ENCODE measurements around the gene TRMT112. TPM values are rescaled to one million over a fixed set of nuclear protein-coding genes. Genes with fewer than 3 reads are reported as not detected.
A peak's percentile ranks its signal among the peaks of the same experiment; 100 is the strongest.

TRMT112 gene
- total and polyA plus RNA-seq, 2 of the 8 experiments (the other 6 are each of a cell fraction or from before 2014, with no cell fraction given) = 300 to 650 TPM

- no peak overlapping the region for H2BK15ac ChIP-seq (ENCODE audit: low read length)
- CTCF ChIA-PET (ENCODE audit: partially characterized antibody) = interaction anchor here (1.2 to 37.6 kb wide), 7 partner anchors 9 to 32 kb away, joined by 3 to 614 read pairs (median 20); partner anchors contain the start of genes CATSPERZ, CCDC88B, ESRRA and PRDX5
- H3K27ac ChIP-seq (ENCODE audit: low read depth, low read length) = no peak overlapping the region
- H3K18ac ChIP-seq (ENCODE audit: extremely low read depth, low read length) = no peak overlapping the region
- H2AK5ac ChIP-seq (ENCODE audit: low read depth, low read length) = 0 out of 2 replicates have a peak overlapping the region, but pooled peaks have one; percentile 10
- no peak overlapping the region for H3K14ac ChIP-seq (ENCODE audit: insufficient read length)
- no peak for DNase-seq (ENCODE audit: low read depth in 1 of 2, low spot score in 2 of 2)
- H3K9ac ChIP-seq (replicated peaks in 1 of 4; ENCODE audit: extremely low read depth in 1 of 4, low read depth in 3 of 4, low read length in 3 of 4) = no peak overlapping the region
- H3K23me2 ChIP-seq (ENCODE audit: low read depth, low read length) = peaks cover 3% of the 10 kb centered on the region; the same call in 1 of the 2 replicates
- H2BK120ac ChIP-seq (replicated peaks; ENCODE audit: low read depth, low read length) = no peak overlapping the region
- no peak overlapping the region for H2BK20ac ChIP-seq (ENCODE audit: low read length)
- peak overlapping the region; percentile 84 for H2BK12ac ChIP-seq (ENCODE audit: low read depth, low read length)
- peaks cover 1 to 10% (median 5%) of the 10 kb centered on the region in 4 experiments; a peak in 6 of 7 replicates for H3K4me1 ChIP-seq (replicated peaks in 1 of 4; ENCODE audit: control insufficient read depth in 3 of 4, insufficient read depth in 4 of 4, low read length in 3 of 4)
- H3K27me3 ChIP-seq (replicated peaks in 1 of 4; ENCODE audit: control insufficient read depth in 3 of 4, extremely low read depth in 1 of 4, insufficient read depth in 3 of 4, low read length in 3 of 4) = no peaks in the 10 kb centered on the region
- H4K20me1 ChIP-seq (replicated peaks in 1 of 2; ENCODE audit: control insufficient read depth in 1 of 2, insufficient read depth in 2 of 2, low read length in 2 of 2) = peaks cover 0 to 3% of the 10 kb centered on the region in 2 experiments
- no peak overlapping the region for H3K4me3 ChIP-seq (ENCODE audit: extremely low read depth in 1 of 4, insufficient read depth in 2 of 4, low read depth in 3 of 4, low read length in 4 of 4)
- H4K8ac ChIP-seq (ENCODE audit: extremely low read depth, insufficient read depth, low read length) = peak overlapping the region; percentile 35; the same call in 1 of the 2 replicates
- no peak overlapping the region for H3K4ac ChIP-seq (replicated peaks; ENCODE audit: insufficient read length, low read depth, low read length)
- POLR2A ChIA-PET (ENCODE audit: partially characterized antibody) = interaction anchor here (0.7 to 2.6 kb wide), 5 partner anchors 9 to 52 kb away, joined by 3 to 12 read pairs (median 4); no protein-coding TSS in a partner anchor
- no peak overlapping the region for H4K5ac ChIP-seq (ENCODE audit: insufficient read length, low read depth, low read length)
- peak overlapping the region; percentile 61 for H4K91ac ChIP-seq (replicated peaks; ENCODE audit: insufficient read length, low read length)
- H3K36me3 ChIP-seq (ENCODE audit: control insufficient read depth in 2 of 4, insufficient read depth in 4 of 4, low read length in 3 of 4) = peaks cover 0 to 16% (median 3%) of the 10 kb centered on the region in 4 experiments; a peak in 6 of 8 replicates
- H3K9me3 ChIP-seq (ENCODE audit: insufficient read depth in 2 of 2, low read depth in 1 of 2, low read length in 1 of 2) = no peaks in the 10 kb centered on the region
- H3K23ac ChIP-seq (ENCODE audit: insufficient read length) = no peak overlapping the region
- 87% methylated on average over 4 of the region's 5 CpGs; no CpG with 5 or more reads in 1 of the 2 experiments for WGBS, 2 experiments (ENCODE audit: extremely low coverage in 1 of 2, insufficient coverage in 1 of 2, insufficient read length in 1 of 2, insufficient replicate concordance in 2 of 2, low coverage in 1 of 2, low lambda C conversion rate in 2 of 2, missing lambda C conversion rate in 1 of 2)
- H3K79me2 ChIP-seq (ENCODE audit: control insufficient read depth in 1 of 2, insufficient read depth in 2 of 2, low read length in 2 of 2) = peaks cover 0 to 10% of the 10 kb centered on the region in 2 experiments; a peak in 1 of 4 replicates
- H2BK5ac ChIP-seq (ENCODE audit: low read depth, low read length) = peak overlapping the region; percentile 80
- H2AFZ ChIP-seq (ENCODE audit: low read length) = no peak overlapping the region
- no peak overlapping the region for H3K4me2 ChIP-seq (ENCODE audit: insufficient read depth in 1 of 2, low read depth in 2 of 2, low read length in 2 of 2)
- no peak for FAIRE-seq
- 0 out of 2 replicates have a peak, but pooled peaks cover 5% of the 10 kb centered on the region for H3K79me1 ChIP-seq (ENCODE audit: low read depth, low read length)
- no peak overlapping the region for H3K56ac ChIP-seq (replicated peaks; ENCODE audit: insufficient read length, low read depth, low read length)
- no peak for TF ChIP-seq SAP30 (IDR thresholded peaks at IDR 0.05; ENCODE audit: insufficient read depth, insufficient replicate concordance, low read length)
- TF ChIP-seq RNF2 (IDR thresholded peaks at IDR 0.05; ENCODE audit: borderline replicate concordance, low read depth, low read length, missing control alignments, poor library complexity, severe bottlenecking) = no peak
- no peak for TF ChIP-seq JUN (IDR thresholded peaks at IDR 0.05; ENCODE audit: low read depth, low read length)
- TF ChIP-seq PHF8 (conservative IDR thresholded peaks at IDR 0.05; ENCODE audit: low read depth, low read length) = no peak
- TF ChIP-seq CTCF (IDR thresholded peaks at IDR 0.05; ENCODE audit: control extremely low read depth in 1 of 3, insufficient read depth in 1 of 3, low read depth in 1 of 3, low read length in 3 of 3) = no peak
- no peak for TF ChIP-seq RFX5 (IDR thresholded peaks at IDR 0.05; ENCODE audit: borderline replicate concordance, low read depth, low read length)
- no peak for TF ChIP-seq KDM4A (IDR thresholded peaks at IDR 0.05; ENCODE audit: low read depth, low read length, severe bottlenecking)
- no peak for TF ChIP-seq SUZ12 (IDR thresholded peaks at IDR 0.05; ENCODE audit: low read length)
- no peak for TF ChIP-seq TCF12 (IDR thresholded peaks at IDR 0.05; ENCODE audit: low read depth, low read length)
Observed at GRCh38 chr11:64323373-64323772, 6.0 kb upstream of the TRMT112 start.
